PFSK-1 (cell line): Measurements from ENCODE around the gene GBP7.

Experiments used
- FOXP2 ChIP-seq: optimal IDR thresholded peaks from 2 replicates; pipeline ENCODE3; 2011; ENCODE audit warnings: borderline replicate concordance, control low read depth, inconsistent platforms; ENCODE audit not compliant: insufficient read depth; ENCODE audit errors: extremely low read length, extremely low read depth
- POLR2AphosphoS5 ChIP-seq: IDR thresholded peaks from 2 replicates; pipeline ENCODE4 v1.6.1; 2012; ENCODE audit warnings: low read depth, mild to moderate bottlenecking, control low read depth, low read length, moderate library complexity
- SIN3A ChIP-seq: IDR thresholded peaks from 2 replicates; pipeline ENCODE4 v1.6.1; 2012; ENCODE audit warnings: mild to moderate bottlenecking, low read length, moderate library complexity, borderline replicate concordance; ENCODE audit not compliant: insufficient read depth
- TAF1 ChIP-seq: IDR thresholded peaks from 2 replicates; pipeline ENCODE4 v1.6.1; 2012; ENCODE audit warnings: low read length, control low read depth, borderline replicate concordance; ENCODE audit not compliant: insufficient read depth
- TF ChIP-seq, protein P1 (sequence below), 2 experiments: IDR thresholded peaks; 2 replicates each; pipeline versions ENCODE4 v1.6.1 to v1.8.0; 2011 to 2012; ENCODE audit warnings: low read depth in 2 of 2, low read length in 2 of 2, control low read depth in 1 of 2, inconsistent platforms in 1 of 2, mild to moderate bottlenecking in 1 of 2, moderate library complexity in 1 of 2; ENCODE audit not compliant: insufficient read depth in 1 of 2

GBP7 gene

GRCh38 chr1:89143484-89143883 lies 32.3 kb downstream of the GBP7 start:
- TF ChIP-seq FOXP2 (no peak), SIN3A (no peak), TAF1 (no peak), POLR2AphosphoS5 (no peak)
- TF ChIP-seq, protein P1, sequence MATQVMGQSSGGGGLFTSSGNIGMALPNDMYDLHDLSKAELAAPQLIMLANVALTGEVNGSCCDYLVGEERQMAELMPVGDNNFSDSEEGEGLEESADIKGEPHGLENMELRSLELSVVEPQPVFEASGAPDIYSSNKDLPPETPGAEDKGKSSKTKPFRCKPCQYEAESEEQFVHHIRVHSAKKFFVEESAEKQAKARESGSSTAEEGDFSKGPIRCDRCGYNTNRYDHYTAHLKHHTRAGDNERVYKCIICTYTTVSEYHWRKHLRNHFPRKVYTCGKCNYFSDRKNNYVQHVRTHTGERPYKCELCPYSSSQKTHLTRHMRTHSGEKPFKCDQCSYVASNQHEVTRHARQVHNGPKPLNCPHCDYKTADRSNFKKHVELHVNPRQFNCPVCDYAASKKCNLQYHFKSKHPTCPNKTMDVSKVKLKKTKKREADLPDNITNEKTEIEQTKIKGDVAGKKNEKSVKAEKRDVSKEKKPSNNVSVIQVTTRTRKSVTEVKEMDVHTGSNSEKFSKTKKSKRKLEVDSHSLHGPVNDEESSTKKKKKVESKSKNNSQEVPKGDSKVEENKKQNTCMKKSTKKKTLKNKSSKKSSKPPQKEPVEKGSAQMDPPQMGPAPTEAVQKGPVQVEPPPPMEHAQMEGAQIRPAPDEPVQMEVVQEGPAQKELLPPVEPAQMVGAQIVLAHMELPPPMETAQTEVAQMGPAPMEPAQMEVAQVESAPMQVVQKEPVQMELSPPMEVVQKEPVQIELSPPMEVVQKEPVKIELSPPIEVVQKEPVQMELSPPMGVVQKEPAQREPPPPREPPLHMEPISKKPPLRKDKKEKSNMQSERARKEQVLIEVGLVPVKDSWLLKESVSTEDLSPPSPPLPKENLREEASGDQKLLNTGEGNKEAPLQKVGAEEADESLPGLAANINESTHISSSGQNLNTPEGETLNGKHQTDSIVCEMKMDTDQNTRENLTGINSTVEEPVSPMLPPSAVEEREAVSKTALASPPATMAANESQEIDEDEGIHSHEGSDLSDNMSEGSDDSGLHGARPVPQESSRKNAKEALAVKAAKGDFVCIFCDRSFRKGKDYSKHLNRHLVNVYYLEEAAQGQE (IDR thresholded peaks at IDR 0.05; ENCODE audit: insufficient read depth in 1 of 2, low read depth in 2 of 2, low read length in 2 of 2): no peak

GRCh38 chr1:89142160-89142559 lies 33.6 kb downstream of the GBP7 start:
- TF ChIP-seq FOXP2 (no peak), POLR2AphosphoS5 (no peak), SIN3A (no peak), TAF1 (no peak)
- TF ChIP-seq, protein P1 (IDR thresholded peaks at IDR 0.05; ENCODE audit: insufficient read depth in 1 of 2, low read depth in 2 of 2, low read length in 2 of 2): no peak

- TF ChIP-seq TAF1 (no peak), SIN3A (no peak), POLR2AphosphoS5 (no peak), FOXP2 (no peak)
- TF ChIP-seq, protein P1 (IDR thresholded peaks at IDR 0.05; ENCODE audit: insufficient read depth in 1 of 2, low read depth in 2 of 2, low read length in 2 of 2): no peak
Observed at GRCh38 chr1:89133747-89134146, 42.1 kb downstream of the GBP7 start.

DNA sequence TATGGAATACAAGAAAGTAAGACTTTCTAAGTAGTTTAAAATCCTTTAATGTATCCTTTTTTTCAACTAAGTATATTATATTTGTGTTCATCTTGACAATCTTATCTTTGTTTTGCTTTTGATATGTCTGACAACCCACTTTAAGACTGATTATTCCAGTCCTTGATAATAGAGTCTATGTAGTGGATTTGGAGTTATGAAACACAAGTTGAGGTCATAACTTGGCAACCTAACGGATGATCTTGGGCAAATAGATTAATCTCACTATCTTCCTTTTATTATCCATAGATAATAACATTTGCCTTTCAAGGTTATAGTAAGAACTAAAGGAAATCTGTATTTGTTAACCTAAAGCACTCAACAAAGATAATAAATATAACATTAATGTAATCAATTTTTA lies 45.1 kb downstream of the GBP7 start:
- TF ChIP-seq FOXP2 (no peak), TAF1 (no peak), SIN3A (no peak), POLR2AphosphoS5 (no peak)
- TF ChIP-seq, protein P1 (IDR thresholded peaks at IDR 0.05; ENCODE audit: insufficient read depth in 1 of 2, low read depth in 2 of 2, low read length in 2 of 2): no peak

GRCh38 chr1:89129911-89130310 lies 45.9 kb downstream of the GBP7 start:
- TF ChIP-seq, protein P1 (IDR thresholded peaks at IDR 0.05; ENCODE audit: insufficient read depth in 1 of 2, low read depth in 2 of 2, low read length in 2 of 2): no peak
- TF ChIP-seq POLR2AphosphoS5: no peak
- TF ChIP-seq FOXP2: no peak
- TF ChIP-seq SIN3A: no peak
- no peak for TF ChIP-seq TAF1
